ENCODE measurements around the gene ZBTB44.

- TF ChIP-seq, protein P1, sequence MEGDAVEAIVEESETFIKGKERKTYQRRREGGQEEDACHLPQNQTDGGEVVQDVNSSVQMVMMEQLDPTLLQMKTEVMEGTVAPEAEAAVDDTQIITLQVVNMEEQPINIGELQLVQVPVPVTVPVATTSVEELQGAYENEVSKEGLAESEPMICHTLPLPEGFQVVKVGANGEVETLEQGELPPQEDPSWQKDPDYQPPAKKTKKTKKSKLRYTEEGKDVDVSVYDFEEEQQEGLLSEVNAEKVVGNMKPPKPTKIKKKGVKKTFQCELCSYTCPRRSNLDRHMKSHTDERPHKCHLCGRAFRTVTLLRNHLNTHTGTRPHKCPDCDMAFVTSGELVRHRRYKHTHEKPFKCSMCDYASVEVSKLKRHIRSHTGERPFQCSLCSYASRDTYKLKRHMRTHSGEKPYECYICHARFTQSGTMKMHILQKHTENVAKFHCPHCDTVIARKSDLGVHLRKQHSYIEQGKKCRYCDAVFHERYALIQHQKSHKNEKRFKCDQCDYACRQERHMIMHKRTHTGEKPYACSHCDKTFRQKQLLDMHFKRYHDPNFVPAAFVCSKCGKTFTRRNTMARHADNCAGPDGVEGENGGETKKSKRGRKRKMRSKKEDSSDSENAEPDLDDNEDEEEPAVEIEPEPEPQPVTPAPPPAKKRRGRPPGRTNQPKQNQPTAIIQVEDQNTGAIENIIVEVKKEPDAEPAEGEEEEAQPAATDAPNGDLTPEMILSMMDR (IDR thresholded peaks at IDR 0.05): no peak
- TF ChIP-seq POLR2A (IDR thresholded peaks at IDR 0.05): no peak
Observed at GRCh38 chr11:130344841-130345240, 30.1 kb upstream of the ZBTB44 start.
